ENCODE results near the gene KIF21B.

KIF21B gene

DNA sequence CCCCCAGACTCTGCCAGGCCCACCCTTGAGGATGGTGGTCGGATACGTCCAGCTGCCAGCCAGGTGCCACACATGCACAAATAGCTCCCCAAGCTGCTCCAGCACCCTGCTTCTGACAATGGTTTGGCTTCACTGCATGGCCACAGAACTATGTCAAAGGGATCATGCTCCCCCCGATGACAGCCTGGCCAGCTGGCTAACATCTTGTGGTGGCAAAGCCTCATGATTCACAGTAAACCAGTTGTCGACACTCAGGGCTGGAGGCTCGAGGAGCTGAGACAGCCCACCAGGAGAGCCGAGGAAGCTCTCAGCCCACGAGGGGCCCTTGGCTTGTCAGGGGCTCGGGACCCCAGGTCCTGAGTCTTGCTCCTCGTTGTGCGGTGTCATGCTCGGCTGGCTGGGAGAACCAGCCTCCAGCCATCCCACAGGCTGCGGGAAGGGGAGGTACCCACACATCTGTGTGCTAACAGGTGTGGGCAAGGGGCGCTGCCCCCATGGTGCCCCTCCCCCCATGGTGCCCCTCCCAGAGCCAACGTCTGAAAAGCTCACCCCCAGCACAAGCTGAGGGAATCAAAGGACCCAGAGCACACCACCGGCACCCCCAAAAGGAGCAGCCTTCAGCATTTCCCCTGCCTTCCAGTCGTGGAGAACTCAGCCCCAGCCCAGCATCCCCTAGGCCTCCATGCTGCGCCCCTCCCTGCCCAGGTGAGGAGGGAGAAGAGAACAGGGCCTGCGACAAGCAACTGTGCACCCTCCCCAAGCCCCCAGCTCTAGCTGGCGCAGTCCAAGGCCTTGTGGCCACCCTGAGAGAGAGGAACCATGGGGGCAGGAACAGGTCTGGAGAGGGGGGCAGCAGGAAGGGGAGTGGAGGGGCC, 41.2 kb downstream of the KIF21B start:
- no peaks in the 10 kb centered on the region for H3K27me3 Mint-ChIP-seq
- H3K4me3 Mint-ChIP-seq = no peak overlapping the region
- peaks cover 47% of the 10 kb centered on the region for H3K36me3 Mint-ChIP-seq
- no peaks in the 10 kb centered on the region for H3K4me1 Mint-ChIP-seq
- DNase-seq (ENCODE audit: low spot score in 2 of 2) (no peak), ATAC-seq (ENCODE audit: low read depth) (no peak)
- no peaks in the 10 kb centered on the region for H3K9me3 Mint-ChIP-seq
- H3K27ac Mint-ChIP-seq = no peak overlapping the region

GRCh38 chr1:200981278-200981677, 42.2 kb downstream of the KIF21B start:
- Mint-ChIP-seq H3K27me3 (no peaks in the 10 kb centered on the region), H3K4me1 (no peaks in the 10 kb centered on the region), H3K4me3 (no peak overlapping the region), H3K9me3 (no peaks in the 10 kb centered on the region), H3K36me3 (peaks cover 44% of the 10 kb centered on the region), H3K27ac (no peak overlapping the region)
- no peak for ATAC-seq (ENCODE audit: low read depth)
- DNase-seq (ENCODE audit: low spot score in 2 of 2) = no peak

- DNase-seq (ENCODE audit: low spot score in 2 of 2) (no peak), ATAC-seq (ENCODE audit: low read depth) (no peak)
- Mint-ChIP-seq H3K4me3 (no peak overlapping the region), H3K27me3 (no peaks in the 10 kb centered on the region), H3K9me3 (no peaks in the 10 kb centered on the region), H3K4me1 (no peaks in the 10 kb centered on the region), H3K36me3 (peaks cover 43% of the 10 kb centered on the region), H3K27ac (no peak overlapping the region)
These were observed 42.6 kb downstream of the KIF21B start for GRCh38 chr1:200980873-200981272.

- Mint-ChIP-seq H3K4me1 (no peaks in the 10 kb centered on the region), H3K27ac (no peak overlapping the region), H3K9me3 (no peaks in the 10 kb centered on the region), H3K4me3 (no peak overlapping the region), H3K36me3 (peaks cover 40% of the 10 kb centered on the region), H3K27me3 (no peaks in the 10 kb centered on the region)
- ATAC-seq (ENCODE audit: low read depth) = no peak
- DNase-seq (ENCODE audit: low spot score in 2 of 2) = no peak
These were observed 43.1 kb downstream of the KIF21B start for GRCh38 chr1:200980452-200980772.

GRCh38 chr1:200979574-200980451, 43.7 kb downstream of the KIF21B start:
- DNase-seq (ENCODE audit: low spot score in 2 of 2) (peak; percentile 46 to 66), ATAC-seq (ENCODE audit: low read depth) (peak; percentile 72)
- no peaks in the 10 kb centered on the region for H3K27me3 Mint-ChIP-seq
- H3K4me1 Mint-ChIP-seq = no peaks in the 10 kb centered on the region
- no peaks in the 10 kb centered on the region for H3K9me3 Mint-ChIP-seq
- H3K27ac Mint-ChIP-seq = no peak overlapping the region
- no peak overlapping the region for H3K4me3 Mint-ChIP-seq
- H3K36me3 Mint-ChIP-seq = peaks cover 43% of the 10 kb centered on the region

DNA sequence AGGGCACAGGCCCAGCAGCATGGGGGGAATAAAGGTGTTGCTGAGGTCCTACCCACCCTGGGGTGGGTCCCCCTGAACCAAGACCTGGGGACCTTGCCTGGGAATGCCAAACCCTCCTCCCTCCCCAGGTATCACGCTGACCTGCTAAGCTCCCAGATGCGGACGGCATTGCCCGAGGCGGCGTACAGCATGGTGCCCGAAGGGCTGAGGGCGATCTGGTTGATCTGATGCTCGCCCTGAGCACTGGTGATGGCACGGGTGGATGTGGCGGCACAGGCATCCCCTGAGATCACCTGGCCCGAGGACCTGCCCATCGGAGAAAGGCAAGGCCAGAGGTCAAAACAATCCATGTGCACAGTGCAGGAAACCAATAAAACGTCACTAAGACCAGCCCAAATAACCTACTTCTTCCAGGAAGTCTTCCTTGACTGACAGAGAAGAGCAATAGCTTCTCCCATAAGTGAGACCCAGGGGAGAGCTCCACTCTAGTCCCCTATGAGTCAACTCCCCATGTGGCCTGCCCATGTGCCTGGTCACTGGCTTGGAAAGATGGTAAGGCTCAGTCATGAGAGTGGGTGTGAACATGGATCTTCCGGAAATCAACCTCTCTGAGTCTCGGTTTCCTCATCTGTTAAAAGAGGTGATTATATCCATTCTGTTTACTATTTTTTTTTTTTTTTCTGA, 46.3 kb downstream of the KIF21B start:
- Mint-ChIP-seq H3K4me3 (no peak overlapping the region), H3K36me3 (peaks cover 44% of the 10 kb centered on the region), H3K9me3 (no peaks in the 10 kb centered on the region), H3K27ac (no peak overlapping the region), H3K4me1 (no peaks in the 10 kb centered on the region), H3K27me3 (no peaks in the 10 kb centered on the region)
- no peak for DNase-seq (ENCODE audit: low spot score in 2 of 2)
- ATAC-seq (ENCODE audit: low read depth) = no peak

GRCh38 chr1:200976634-200977033, 46.9 kb downstream of the KIF21B start:
- peak overlapping the region; percentile 20 for H3K27ac Mint-ChIP-seq
- no peaks in the 10 kb centered on the region for H3K4me1 Mint-ChIP-seq
- H3K9me3 Mint-ChIP-seq = no peaks in the 10 kb centered on the region
- peaks cover 44% of the 10 kb centered on the region for H3K36me3 Mint-ChIP-seq
- H3K4me3 Mint-ChIP-seq = no peak overlapping the region
- no peaks in the 10 kb centered on the region for H3K27me3 Mint-ChIP-seq
- no peak for ATAC-seq (ENCODE audit: low read depth)
- DNase-seq (ENCODE audit: low spot score in 2 of 2) = no peak

- no peak for ATAC-seq (ENCODE audit: low read depth)
- Mint-ChIP-seq H3K4me1 (no peaks in the 10 kb centered on the region), H3K4me3 (no peak overlapping the region), H3K9me3 (no peaks in the 10 kb centered on the region), H3K27ac (peak overlapping the region; percentile 84), H3K36me3 (peaks cover 40% of the 10 kb centered on the region), H3K27me3 (no peaks in the 10 kb centered on the region)
- no peak for DNase-seq (ENCODE audit: low spot score in 2 of 2)
These were observed 48.1 kb downstream of the KIF21B start for GRCh38 chr1:200975458-200975857.

GRCh38 chr1:200974711-200975110, 48.8 kb downstream of the KIF21B start:
- Mint-ChIP-seq H3K9me3 (no peaks in the 10 kb centered on the region), H3K36me3 (peaks cover 35% of the 10 kb centered on the region), H3K4me3 (no peak overlapping the region), H3K4me1 (no peaks in the 10 kb centered on the region), H3K27me3 (no peaks in the 10 kb centered on the region), H3K27ac (peak overlapping the region; percentile 84)
- ATAC-seq (ENCODE audit: low read depth) (no peak), DNase-seq (ENCODE audit: low spot score in 2 of 2) (no peak)

DNA sequence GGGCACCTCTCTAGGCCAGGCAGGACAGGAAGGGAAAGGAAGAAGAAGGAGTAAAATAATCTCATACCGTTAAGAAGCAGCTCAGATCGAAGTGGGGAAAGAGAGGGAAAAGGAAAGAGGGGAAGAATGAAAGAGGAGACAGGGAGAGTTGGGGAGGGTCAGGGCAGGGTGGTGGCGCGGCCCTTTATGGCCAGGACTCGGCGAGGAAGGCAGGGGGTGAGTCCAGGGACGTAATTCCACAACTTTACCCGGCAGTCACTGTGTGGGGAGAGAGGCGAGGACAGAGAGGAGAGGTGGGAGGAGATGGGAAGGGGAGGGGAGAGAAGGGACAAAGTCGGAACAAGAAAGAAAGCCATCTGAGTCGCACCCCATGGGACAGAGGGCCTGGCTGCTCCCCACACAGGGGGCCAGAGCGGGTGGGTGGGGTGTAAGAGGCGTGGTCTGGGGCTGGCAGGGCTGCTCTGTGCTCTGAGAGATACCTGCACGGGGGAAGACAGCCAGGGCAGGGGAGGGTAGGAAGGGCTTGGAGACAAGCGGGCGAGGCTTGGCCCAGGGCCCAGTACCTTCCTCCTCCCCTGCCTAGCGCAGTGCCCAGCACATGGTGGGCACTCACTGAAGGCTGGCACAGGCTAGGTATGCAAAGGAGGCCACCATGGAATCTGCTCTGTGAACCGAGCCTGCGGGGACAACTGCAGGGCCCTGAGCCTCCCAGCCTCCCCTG, 49.4 kb downstream of the KIF21B start:
- H3K27ac Mint-ChIP-seq = peak overlapping the region; percentile 32
- no peaks in the 10 kb centered on the region for H3K27me3 Mint-ChIP-seq
- H3K4me1 Mint-ChIP-seq = no peaks in the 10 kb centered on the region
- DNase-seq (ENCODE audit: low spot score in 2 of 2) (no peak), ATAC-seq (ENCODE audit: low read depth) (no peak)
- H3K36me3 Mint-ChIP-seq = peaks cover 35% of the 10 kb centered on the region
- H3K4me3 Mint-ChIP-seq = no peak overlapping the region
- no peaks in the 10 kb centered on the region for H3K9me3 Mint-ChIP-seq

DNA sequence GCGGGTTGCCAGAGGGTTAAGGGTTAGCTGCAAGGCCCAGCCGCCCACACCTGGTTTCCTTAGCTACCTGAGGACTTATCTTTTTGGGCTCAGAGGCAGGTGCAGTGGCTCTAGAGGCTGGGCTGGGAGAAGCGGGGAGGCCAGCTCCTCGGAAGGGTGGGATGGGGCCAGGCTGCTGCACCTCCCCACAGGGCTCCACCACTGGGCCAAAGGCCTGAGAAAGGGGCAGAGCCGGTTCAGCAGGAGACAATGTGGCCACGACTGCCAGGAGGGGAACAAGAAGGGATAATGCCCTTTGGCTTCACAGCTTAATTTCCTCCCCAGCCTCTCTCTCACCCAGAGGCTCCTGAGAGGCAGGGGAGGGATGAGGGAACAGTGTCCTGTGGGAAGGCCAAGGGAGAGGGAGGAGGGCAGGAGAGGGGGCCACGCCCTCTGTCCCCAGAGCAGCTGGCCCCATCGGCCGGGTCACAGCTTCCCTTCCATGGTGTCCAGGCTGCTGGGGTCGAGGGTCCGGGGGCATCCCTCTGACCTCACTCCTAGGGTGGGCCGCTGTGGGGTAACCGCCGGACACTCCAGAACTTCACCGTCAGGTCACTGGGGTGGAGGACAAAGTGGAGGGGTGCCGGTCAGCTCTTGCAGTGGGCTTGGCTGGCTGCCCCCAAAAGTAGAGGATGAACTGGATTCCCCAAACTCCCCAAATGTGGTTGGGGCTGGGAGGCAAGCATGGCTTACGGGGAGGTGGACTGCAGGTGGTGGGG, 50.4 kb downstream of the KIF21B start:
- Mint-ChIP-seq H3K27ac (peak overlapping the region; percentile 32), H3K4me3 (no peak overlapping the region), H3K27me3 (no peaks in the 10 kb centered on the region), H3K4me1 (no peaks in the 10 kb centered on the region), H3K9me3 (no peaks in the 10 kb centered on the region), H3K36me3 (peaks cover 33% of the 10 kb centered on the region)
- DNase-seq (ENCODE audit: low spot score in 2 of 2) (no peak), ATAC-seq (ENCODE audit: low read depth) (no peak)

DNA sequence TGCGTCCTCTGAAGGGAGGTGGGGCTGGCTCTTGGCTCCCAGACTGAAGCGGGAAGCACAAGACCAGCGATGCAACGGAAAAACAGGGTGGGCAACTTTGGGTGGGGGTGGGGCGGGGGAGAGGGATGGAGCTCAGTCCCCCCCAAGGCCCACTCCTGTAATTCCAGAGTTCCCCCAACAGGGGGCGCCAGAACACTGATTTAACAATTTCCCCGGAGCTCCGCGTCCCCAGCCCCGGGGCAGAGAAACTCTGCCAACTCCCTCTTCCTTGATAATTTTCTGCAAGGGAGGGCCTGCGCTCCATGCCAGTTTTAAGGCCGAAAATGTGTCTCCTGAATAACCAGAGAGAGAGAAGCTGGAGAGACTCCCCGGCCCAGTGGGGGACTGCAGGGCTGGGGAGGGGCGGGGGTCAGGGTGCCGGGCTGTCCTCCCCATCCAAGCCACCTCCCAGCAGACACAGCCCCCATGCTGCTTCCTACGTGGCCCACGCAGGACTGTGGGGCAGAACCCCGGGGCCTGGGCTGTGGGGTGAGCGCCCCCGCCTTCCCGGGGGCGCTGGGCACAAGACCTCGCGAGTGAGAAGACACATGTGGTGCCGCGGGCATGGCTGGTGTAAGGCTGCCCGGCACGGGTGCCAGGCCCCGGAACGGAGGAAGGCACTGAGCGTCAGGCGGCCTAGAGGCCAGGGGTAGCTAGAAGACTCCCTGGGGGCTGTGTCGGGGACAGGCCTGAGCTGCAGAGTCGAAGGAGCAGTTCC, 51.4 kb downstream of the KIF21B start:
- no peaks in the 10 kb centered on the region for H3K9me3 Mint-ChIP-seq
- no peaks in the 10 kb centered on the region for H3K4me1 Mint-ChIP-seq
- no peak overlapping the region for H3K4me3 Mint-ChIP-seq
- ATAC-seq (ENCODE audit: low read depth) (peak; percentile 64), DNase-seq (ENCODE audit: low spot score in 2 of 2) (peak; percentile 54 to 71)
- peaks cover 30% of the 10 kb centered on the region for H3K36me3 Mint-ChIP-seq
- H3K27me3 Mint-ChIP-seq = no peaks in the 10 kb centered on the region
- H3K27ac Mint-ChIP-seq = peak overlapping the region; percentile 50

All from memory B cell (primary cell).